HCT116 (cell line): Measurements from ENCODE around the gene NGEF.

Experiments
- ELF1 ChIP-seq: IDR thresholded peaks from 2 replicates; pipeline ENCODE4 v1.6.1; 2012; ENCODE audit warnings: low read depth, borderline replicate concordance
- EZH2phosphoT487 ChIP-seq: fragments of 200-600 bp; IDR thresholded peaks from 2 replicates; pipeline ENCODE4 v1.6.1; 2018; ENCODE audit warnings: antibody characterized with exemption, borderline replicate concordance
- POLR2A ChIP-seq: IDR thresholded peaks from 2 replicates; pipeline ENCODE4 v1.7.0; 2011; ENCODE audit warnings: borderline replicate concordance; ENCODE audit not compliant: insufficient read depth, insufficient read length; ENCODE audit errors: extremely low read depth
- POLR2AphosphoS5 ChIP-seq: IDR thresholded peaks from 2 replicates; pipeline ENCODE4 v1.6.1; 2011; ENCODE audit warnings: mild to moderate bottlenecking, low read depth, low read length, moderate library complexity
- TF ChIP-seq, protein P1 (sequence below), 3 experiments: fragments of 200-600 bp in 1 of 3; sonication (generic) in 1 of 3; IDR thresholded peaks in 2 of 3; conservative IDR thresholded peaks in 1 of 3; 2 replicates each; pipeline ENCODE4 v1.5.1; 2012 to 2017; ENCODE audit warnings: low read depth in 2 of 3, low read length in 2 of 3, antibody characterized with exemption in 1 of 3, borderline replicate concordance in 1 of 3, control low read depth in 1 of 3, mild to moderate bottlenecking in 1 of 3, mixed read lengths in 1 of 3, mixed run types in 1 of 3, moderate library complexity in 1 of 3; ENCODE audit not compliant: insufficient read depth in 1 of 3
- TF ChIP-seq, protein P2 (sequence below): IDR thresholded peaks from 2 replicates; pipeline ENCODE4 v1.6.1; 2012
- TF ChIP-seq, protein P3 (sequence below): IDR thresholded peaks from 2 replicates; pipeline ENCODE4 v1.6.1; 2012; ENCODE audit warnings: low read depth

DNA sequence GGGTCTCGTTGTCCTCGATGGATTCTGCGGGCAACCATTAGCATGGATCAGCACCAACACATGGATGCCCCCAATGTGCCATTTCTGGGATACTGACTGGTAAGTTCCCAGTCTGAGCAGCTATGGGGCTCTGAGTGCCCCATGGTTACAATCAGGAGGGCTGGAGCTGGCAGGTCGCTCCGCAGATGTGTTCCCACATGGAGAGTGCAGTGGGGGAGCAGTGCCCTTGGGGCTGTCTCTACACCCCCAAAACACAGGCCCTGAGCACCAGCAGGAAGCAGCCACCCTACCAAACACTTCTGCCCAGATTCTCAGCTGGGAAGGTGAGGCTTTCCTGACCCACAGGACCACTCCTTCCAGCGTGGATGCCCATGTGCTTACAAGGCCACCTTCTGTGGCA lies 8.0 kb downstream of the NGEF start:
- TF ChIP-seq, protein P1, sequence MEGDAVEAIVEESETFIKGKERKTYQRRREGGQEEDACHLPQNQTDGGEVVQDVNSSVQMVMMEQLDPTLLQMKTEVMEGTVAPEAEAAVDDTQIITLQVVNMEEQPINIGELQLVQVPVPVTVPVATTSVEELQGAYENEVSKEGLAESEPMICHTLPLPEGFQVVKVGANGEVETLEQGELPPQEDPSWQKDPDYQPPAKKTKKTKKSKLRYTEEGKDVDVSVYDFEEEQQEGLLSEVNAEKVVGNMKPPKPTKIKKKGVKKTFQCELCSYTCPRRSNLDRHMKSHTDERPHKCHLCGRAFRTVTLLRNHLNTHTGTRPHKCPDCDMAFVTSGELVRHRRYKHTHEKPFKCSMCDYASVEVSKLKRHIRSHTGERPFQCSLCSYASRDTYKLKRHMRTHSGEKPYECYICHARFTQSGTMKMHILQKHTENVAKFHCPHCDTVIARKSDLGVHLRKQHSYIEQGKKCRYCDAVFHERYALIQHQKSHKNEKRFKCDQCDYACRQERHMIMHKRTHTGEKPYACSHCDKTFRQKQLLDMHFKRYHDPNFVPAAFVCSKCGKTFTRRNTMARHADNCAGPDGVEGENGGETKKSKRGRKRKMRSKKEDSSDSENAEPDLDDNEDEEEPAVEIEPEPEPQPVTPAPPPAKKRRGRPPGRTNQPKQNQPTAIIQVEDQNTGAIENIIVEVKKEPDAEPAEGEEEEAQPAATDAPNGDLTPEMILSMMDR (IDR thresholded peaks at IDR 0.05 in 2 of 3, conservative IDR thresholded peaks at IDR 0.05 in 1 of 3; ENCODE audit: borderline replicate concordance in 1 of 3, insufficient read depth in 1 of 3, low read depth in 2 of 3, low read length in 2 of 3) = no peak
- TF ChIP-seq, protein P2, sequence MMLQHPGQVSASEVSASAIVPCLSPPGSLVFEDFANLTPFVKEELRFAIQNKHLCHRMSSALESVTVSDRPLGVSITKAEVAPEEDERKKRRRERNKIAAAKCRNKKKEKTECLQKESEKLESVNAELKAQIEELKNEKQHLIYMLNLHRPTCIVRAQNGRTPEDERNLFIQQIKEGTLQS = no peak
- no peak for TF ChIP-seq POLR2AphosphoS5
- no peak for TF ChIP-seq ELF1
- no peak for TF ChIP-seq EZH2phosphoT487
- no peak for TF ChIP-seq POLR2A
- TF ChIP-seq, protein P3, sequence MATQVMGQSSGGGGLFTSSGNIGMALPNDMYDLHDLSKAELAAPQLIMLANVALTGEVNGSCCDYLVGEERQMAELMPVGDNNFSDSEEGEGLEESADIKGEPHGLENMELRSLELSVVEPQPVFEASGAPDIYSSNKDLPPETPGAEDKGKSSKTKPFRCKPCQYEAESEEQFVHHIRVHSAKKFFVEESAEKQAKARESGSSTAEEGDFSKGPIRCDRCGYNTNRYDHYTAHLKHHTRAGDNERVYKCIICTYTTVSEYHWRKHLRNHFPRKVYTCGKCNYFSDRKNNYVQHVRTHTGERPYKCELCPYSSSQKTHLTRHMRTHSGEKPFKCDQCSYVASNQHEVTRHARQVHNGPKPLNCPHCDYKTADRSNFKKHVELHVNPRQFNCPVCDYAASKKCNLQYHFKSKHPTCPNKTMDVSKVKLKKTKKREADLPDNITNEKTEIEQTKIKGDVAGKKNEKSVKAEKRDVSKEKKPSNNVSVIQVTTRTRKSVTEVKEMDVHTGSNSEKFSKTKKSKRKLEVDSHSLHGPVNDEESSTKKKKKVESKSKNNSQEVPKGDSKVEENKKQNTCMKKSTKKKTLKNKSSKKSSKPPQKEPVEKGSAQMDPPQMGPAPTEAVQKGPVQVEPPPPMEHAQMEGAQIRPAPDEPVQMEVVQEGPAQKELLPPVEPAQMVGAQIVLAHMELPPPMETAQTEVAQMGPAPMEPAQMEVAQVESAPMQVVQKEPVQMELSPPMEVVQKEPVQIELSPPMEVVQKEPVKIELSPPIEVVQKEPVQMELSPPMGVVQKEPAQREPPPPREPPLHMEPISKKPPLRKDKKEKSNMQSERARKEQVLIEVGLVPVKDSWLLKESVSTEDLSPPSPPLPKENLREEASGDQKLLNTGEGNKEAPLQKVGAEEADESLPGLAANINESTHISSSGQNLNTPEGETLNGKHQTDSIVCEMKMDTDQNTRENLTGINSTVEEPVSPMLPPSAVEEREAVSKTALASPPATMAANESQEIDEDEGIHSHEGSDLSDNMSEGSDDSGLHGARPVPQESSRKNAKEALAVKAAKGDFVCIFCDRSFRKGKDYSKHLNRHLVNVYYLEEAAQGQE = no peak
